ENCODE measurements around the gene UNC5B.
A peak's percentile ranks its signal among the peaks of the same experiment; 100 is the strongest.

The UNC5B gene

DNA sequence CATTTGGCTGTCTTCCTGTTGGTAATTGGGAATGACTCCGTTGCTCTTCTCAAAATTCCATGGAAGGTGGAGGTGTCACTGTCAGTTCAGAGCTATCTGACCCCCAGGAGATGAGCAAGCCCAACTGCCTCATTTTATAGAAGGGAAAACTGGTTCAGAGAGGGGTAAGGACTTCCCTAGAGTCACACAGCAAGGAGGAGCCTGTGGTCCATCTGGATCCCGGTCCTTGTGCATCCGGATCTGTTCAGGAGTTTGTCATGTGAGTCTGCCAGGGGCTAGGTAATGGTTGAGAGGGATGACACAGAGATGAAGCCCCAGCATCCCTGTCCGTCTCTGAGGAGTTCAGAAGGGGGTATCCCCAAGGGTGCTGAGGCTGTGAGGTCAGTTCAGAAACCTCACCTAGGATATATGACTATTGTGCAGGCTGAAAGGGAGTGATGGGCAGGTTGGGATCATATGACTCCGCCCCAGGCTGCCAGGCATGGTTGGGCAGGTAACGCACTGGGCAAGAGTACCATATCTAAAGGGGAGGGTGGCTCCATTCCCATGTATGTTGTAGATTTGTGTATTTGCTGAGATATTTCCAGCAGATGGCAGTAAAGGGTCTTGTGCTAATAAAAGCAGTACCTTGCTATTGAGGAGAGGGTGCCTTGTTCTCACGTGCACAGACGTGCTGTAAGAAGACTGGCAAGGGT lies 90.7 kb downstream of the UNC5B start:
- ATAC-seq, result peak; percentile 42 to 48

DNA sequence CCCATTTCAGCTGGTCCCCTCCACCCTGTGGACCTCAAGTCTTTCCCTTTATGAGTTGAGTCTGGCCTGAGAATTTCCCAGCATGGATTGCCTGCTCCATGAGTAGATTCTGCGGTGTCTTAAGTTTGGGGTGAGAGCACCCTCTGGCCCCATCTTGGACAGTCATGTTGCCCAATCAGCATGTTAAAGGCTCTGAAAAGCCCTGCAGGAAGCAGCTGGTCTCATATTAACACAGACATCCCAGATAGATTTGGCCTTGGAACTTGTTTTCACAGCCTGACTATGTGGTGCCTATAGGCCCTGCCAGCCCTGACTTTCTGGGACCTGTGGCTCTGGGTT lies 91.2 kb downstream of the UNC5B start:
- ATAC-seq, result no peak

DNA sequence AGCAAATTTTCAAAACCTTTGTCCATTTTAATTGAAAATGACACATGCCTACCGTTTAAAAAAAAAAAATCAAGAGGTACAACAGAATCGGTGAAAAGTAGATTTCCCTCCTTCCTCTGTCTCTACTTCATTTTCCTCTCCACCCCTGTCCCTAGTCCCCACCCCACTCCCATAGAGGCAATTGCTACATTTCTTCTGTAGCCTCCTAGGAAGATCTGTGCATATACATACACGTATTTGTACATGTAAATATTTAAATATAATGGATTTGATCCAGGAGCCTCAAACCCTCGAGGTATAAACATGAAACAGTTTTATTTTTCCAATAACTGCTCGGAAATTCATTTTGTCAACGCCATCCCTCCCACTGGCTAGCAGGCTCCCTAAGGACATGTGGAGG lies 92.5 kb downstream of the UNC5B start:
- no peak for ATAC-seq

DNA sequence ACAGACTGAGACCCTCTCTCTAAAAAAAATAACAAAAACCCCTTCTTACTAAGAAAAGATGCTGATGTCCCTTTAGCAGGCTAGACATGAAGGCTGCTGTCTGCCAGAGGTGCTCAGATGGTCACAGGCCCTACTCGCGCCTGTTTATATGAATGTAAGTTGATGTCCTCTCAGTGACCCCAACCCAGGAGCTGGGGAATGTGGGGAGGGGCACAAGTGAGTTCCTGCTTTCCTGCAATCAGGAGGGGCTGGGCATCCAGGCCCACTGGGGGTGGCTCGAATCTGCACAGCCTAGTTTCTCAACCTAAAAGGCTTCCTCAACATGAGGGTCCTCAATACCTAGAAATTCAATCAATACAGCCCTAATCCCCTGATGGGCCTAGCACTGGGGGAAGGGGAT lies 94.6 kb downstream of the UNC5B start:
- no peak for ATAC-seq

DNA sequence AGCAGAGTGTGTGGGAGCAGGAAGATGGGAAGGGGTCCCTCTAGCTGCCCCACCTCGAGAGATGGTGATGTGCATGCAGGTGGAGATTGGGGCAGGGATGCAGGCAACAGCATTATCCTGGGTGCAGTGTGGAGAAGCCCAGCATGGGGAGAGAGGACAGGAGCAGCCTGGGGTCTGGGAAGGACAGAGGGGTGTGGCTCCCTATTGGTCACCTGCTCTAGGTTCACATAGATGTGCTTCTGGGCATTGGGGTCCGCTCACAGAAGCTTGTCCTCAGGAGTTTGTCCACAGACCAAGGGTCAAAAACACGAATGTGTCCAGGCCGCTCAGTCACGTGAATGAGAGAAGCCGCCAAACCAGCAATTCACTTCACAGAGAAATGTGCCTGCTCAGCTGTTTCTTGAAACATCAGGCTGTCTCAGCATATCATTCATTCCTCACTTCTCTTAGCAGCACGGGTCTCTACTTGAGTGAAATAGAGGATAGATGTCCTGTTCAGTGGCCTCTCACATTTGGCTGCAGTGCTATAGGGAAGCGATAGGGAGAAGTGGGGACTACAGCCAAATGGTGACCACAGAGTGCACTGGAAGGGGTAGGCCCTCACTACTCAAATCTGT lies 95.2 kb downstream of the UNC5B start:
- ATAC-seq, result no peak

DNA sequence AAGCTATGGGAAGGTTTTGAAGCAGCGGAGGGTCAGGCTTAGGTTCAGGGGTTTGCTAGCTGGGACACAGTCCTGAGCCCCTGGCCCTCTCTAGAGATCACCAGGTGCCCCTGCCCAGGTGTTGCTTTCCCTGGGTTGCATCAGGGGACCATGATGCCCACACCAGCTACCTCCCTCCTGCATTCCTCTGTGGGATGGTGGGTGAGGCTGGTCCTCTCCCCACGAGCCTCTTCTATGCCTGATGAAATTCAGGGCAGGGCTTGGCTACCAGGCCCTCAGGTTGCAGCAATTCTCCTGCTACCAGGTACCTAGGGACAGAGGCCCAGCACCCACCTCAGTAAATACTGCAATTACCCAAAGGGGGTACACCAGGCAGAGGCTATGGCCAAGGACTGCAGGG lies 95.9 kb downstream of the UNC5B start:
- ATAC-seq, result no peak

DNA sequence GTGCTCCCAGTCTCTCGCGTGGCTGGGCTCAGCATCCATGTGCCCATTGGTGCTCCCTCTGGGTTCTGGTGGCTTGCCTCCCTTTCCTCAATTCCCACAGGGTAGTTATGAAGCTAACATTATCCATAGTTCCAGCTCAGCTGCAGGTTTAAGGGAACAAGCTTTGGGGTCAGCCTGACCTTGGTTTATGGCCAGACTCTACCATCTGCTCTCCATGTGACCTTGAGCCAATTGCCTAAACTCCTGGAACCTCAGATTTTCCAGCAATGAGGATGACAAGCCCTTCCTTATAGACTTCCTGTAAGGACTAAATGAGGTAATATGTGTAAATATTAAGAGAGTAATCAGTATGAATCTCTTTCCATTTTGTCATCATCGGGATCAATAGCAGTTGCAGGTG lies 96.6 kb downstream of the UNC5B start:
- ATAC-seq, result no peak

DNA sequence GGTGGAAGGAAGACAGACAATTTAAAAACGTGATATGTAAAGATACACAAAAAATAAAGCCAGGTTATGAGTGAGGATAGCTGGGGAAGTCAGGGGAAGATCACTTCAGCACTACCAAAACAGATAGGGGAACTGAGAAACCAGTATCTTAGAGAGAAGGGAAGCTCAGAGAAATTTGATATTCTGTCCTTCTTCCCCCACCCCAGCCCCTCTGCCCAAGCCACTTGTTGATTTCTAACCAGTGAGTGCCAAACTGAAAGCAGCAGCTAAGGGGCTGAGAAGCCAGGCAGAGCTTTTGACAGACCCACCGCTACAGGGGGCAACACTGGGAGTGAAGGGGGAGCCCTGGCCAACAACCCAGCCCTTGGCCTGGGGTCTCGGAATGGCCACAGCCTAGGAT lies 97.5 kb downstream of the UNC5B start:
- no peak for ATAC-seq

DNA sequence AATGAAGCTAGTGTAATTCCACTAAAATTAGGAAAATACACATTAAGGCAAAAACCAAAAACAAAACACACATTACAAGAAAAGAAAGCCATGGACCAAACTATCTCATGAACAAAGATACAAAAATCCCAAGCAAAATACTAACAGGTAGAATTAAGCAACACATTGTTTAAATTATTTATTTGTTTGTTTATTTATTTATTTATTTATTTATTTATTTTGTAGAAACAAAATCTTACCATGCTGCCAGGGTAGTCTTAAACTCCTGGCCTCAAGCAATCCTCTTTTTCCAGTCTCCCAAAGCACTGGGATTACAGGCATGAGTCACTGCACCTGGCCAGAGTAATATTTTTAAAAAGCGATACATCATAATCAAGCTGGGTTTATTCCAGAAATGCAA lies 99.8 kb downstream of the UNC5B start:
- no peak for ATAC-seq

DNA sequence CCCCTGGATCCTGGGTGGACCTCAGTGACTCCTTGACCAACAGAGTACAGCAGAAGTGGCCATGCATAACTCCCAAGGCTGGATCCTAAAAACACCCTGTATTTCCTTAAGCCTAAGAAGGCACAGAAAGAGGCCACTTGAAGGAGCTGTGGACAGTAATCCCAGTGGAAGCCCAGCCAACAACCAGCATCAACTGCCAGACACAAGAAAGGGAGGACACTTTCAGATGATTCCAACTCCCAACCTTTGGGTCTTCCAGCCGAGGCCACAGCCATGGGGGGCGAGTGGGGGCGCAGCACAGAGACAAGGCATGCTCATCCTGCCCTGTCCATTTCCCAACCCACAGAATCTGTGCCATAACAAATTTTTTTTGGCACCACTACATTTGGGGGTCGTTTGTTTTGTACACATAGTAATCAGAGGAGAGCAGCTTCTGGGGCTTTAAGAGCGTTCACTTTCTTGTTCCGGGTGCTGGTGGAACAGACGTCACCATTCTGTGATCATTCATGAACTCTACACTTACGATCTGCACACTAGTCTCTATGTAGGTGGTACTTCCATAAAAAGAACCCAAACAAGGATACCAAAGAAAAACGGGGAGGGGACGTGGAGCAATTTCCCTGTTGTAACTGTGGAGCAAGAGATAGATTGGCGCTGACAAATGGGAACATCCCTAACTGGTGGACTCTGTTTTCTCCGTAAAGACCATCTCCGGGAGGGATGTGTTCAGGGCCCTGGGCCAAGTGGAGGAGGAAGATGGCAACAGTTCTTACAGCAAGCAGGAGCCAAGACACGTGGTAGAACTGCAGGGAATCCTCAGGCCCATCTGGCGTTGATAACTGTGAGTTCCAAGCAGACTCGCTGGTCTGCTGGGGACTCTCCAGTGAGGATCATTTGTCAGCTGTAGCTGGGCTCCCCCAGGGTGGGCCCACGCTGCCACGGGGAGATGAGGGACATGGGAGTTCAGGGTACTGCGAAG lies 100.7 kb downstream of the UNC5B start:
- no peak for ATAC-seq

DNA sequence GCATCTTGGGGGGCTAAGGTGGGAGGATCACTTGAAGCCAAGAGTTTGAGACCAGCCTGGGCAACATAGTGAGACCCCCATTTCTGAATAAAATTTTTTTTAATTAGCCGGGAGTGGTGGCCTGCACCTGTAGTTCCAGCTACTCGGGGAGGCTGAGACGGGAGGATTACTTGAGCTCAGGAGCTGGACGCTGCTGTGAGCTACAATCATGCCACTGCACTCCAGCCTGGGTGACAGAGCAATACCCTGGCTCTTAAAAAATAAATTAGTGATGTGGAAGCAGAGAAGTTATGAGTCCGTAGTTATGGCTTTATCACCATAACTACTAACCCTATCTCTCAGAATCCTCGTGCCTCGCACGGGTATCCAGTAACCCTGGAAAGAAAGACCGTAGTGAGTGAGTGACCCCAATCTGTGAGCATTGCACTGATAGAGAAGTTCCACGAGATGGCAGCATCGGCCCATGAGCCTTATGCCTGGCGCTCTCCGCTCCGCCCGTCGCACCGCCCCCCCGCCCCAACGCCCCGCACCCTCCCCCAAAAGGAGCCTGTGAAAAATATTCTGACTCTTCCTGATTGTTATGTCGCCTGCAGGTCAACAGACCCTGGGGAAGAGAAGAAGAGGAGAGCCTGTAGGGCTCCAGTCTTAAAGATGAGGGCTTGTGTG lies 101.8 kb downstream of the UNC5B start:
- no peak for ATAC-seq

DNA sequence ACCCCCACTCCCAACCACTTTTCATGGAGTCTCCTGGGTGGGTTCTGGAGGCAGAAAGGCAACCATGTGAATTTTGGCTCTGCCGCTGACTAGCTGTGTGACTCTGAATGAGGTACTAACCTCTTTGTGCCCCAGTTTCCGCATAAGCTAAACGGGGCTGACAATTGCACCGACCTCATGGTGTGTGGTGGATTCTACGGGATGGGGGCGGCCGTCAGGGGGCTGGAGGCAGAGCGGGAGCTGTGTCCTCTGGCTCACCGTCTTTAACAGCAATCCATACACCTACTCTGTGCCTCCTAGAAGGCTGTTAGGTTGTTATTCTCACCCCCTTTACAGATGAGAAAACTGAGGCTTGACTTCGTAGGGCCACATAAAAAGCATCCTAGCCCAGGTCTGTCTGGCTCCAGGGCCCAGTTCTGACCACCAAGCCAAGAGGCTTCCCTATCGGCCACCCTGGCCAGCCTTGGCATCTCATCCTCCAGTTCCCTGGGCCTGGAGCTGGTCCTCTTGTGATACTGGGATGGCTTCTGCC lies 102.4 kb downstream of the UNC5B start:
- no peak for ATAC-seq

DNA sequence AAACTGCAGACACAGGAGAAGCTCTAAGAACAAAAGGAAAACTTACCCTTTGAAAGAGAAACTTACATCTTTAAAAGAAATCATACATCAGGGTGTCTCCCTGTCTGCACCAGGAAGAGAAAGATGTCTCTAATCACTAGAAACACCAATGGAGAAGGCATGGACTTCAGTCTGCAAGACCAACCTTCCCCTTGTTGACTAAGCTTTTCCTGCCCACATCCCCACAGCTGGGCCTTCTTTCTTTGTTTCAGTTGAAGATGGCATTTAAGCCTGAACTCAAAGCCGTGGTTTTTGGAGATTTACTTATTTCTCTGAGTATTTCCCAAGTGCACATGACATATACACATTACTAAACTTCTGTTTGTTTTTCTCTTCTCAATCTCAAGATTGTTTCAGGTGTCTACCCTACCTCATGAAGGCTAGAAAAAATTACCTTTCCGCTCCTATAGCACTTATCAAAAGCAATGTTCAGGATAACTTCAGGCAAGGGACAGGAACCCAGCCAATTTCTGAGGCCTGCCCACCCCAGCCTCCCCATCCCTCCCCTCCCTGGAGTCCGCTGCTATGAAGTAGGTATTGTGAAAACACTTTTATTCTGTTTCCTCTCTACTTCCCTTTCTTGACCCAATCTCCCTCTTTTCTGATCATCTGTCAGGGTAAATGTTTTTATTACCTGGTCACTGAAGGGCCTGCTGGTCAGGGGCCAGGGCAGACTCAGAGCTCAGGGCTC lies 103.9 kb downstream of the UNC5B start:
- ATAC-seq, result no peak

DNA sequence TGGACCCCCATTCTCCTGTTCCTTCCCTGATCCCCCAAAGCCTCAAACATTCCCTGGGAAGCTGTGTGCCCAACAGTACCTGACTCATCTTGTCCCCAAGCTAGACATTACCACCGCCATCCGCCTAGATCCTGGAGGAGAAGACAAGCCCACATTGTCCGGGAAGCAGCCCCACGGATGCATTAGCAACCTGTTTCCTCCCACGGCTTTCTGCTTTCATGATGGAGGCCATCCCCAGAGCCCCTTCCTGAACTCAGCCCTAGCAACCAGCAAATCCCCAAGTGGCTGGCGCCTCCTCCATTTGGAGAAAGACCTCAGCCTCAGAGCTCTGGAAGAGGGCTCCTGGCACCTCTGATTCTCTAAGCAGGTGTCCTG lies 104.4 kb downstream of the UNC5B start:
- ATAC-seq, result no peak

DNA sequence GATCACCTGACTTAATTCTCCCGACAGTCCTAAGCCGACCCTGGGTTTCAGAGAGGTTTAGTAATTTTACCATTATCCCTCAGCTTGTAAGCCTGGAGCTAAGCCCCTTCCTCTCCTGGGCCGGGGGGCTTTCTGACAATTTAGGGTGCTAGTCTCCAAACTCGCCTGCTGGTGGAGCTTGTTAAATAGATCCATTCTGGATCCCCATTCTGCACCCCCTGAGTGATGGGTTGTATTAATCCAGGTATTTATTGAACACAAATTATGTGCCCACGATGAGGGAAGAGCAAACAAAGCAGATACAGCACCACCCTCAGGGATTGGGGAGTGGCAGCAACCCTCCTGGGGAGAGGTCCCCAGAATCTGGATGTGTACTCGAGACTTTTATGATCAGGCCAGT lies 105.4 kb downstream of the UNC5B start:
- ATAC-seq, result no peak

DNA sequence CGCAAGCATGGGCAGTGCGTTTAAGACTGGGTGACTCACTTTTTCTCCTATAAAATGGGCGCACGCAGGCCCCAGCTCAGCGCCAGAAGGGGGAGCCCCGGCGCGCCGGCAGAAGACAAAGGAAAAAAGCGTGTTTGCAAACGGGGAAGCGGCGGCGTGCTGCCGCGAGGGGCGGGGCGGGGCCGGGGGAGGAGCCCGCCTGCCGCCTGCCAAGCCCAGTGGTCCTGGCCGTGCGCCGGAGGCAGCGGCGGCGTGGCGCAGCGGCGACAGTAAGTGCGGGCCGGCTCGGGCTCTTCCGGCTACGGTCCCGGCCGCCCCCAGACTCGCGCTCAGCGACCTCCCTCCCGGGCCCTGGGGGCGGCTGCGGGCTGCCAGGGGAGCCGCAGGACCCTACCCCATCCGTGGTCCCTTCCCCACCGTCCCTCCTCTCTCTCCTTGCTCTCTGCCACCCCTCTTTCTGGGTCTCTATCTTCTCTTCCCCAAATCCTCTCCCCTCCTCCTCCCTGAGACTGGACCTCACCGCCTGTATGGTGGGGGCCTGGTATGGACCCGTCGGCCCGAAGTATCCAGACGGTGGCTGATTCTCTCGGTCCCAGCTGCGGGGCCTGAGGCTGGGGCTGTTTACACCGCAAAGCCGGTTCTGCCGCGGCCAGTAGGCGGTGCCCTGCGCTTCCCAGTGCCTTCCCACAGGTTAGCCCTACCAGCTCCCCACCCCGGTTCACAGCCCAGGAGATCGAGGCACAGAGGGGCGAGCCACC lies 106.9 kb downstream of the UNC5B start, which contains the start of gene SLC29A3:
Gene SLC29A3 (plus strand): TSS at position 218 of the 758 bp plus-strand sequence. CDS start 51 bp downstream, at position 269.
- peak; percentile 86 to 87 for ATAC-seq

DNA sequence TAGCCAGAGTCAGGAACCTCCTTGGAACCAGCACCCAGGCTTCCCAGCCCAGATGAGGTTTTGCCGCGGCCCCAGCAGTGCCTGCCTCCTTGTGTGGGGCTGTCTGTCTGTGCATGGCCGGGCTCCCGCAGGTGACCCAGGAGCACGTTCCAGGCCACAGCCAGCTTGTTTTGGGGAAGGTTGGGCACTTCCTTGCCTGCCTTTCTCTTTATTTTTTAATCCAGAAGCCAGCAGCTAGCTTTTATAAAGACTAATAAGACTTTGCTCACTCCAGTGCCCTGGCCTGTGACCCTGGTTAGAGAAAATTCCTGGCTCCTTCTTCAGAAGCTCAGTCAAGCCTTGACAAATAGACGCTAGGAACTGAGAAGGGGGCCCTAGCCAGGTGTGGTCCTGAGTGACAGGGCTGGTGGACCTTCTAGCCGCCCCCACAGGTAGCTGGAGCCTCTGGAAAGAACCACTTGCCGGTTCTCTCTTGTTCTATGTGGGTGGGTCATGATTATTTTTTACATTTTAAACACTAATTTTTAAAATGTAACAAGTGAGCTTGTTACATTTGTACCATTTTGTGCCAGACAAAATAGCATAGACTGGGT lies 107.5 kb downstream of the UNC5B start:
- ATAC-seq, result no peak

DNA sequence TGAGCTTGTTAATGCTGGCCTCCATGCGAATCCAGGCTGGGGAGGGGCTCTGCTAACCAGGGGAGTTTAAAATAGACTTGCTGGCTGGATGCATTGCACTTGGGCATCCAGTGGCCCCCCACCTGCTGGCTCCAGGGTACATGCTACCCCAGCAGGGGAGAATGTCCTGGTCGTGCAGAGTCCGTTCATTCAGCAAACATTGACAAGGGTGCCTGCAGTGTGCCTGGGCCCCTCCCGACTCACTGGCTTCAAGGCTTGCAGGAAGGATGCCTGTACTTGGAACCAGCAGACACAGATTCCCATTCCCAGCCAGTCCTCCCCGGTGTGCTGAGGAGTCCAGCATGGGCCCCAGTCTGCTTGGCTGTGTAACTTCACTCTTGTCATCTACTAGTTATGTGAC lies 108.2 kb downstream of the UNC5B start:
- no peak for ATAC-seq

DNA sequence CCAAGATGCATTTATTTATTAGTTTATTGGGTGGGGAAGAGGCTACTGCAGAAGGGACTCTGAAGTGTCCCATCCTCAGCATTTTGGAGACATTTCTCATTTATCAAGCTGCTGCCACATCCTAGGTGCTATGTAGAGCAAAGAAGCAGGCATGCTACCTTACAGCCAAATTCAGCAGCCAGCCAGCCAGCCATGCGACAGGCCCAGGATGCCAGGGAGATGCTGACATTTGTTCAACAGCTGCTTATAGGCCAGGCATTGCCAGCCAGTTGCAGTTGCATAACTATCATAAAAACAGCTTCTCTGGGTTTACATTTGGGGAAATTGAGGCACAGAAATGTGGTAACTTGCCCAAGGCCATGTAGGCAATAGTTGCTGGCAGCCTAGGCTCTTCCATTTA lies 109.0 kb downstream of the UNC5B start:
- no peak for ATAC-seq

DNA sequence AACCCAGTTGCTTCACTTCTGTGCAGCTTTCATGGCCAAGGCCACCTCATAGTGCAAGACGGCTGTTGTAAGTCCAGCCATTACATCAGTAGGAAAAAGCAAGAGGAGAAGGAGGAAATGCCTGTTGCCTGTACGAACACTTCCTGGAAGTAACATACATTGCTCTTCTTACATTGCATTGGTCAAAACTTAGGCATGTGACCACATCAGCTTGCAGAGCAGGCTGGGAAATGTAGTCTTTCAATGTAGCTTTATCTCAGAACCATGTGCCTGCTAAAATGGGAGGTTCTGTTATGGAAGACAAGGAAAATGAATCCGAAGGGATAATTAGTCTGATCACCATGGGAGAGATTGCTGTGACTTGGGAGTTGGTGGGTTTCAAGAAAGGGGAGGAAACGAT lies 111.0 kb downstream of the UNC5B start:
- no peak for ATAC-seq

DNA sequence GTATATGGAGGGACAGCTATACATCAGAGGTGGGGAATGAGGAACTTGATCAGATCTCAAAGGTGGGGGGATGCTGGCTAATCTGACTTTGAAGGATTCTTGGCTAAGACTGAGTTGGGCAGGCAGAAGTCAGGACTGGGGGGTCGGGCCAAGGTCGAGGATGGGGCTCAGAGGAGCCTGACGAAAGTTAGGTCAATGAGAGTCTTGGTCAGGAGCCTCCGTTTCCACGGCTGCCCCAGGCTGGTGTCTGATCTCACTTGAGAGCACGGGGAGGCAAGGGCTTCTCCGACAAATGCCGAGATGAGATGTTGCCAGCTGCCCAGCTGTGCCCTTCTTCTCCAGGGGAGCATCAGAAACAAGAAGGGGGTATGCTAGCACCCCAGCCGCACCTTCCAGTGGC lies 112.4 kb downstream of the UNC5B start:
- no peak for ATAC-seq

Data from activated CD4-positive, CD25-positive, alpha-beta regulatory T cell treated with anti-CD3 and anti-CD28 coated beads, Interleukin-2, amount 50 U/mL, for 24 hours (primary cell).